Tibial nerve (tissue), 4 donors: ENCODE results near the gene SLC25A42.

Source experiments
- CTCF ChIP-seq, 5 experiments: fragments of 200-600 bp in 3 of 5; fragments of 450-650 bp in 2 of 5; sonication (generic) in 3 of 5; IDR thresholded peaks; one replicate each; pipeline ENCODE4 v1.5.1; 2016 to 2019; ENCODE audit warnings: antibody characterized with exemption in 5 of 5, mild to moderate bottlenecking in 3 of 5, moderate library complexity in 2 of 5
- EP300 ChIP-seq, 2 donors: sonication (generic); formaldehyde crosslinking; IDR thresholded peaks; one replicate each; pipeline ENCODE4 v1.6.1; 2017; ENCODE audit warnings: antibody characterized with exemption in 2 of 2, mild to moderate bottlenecking in 1 of 2
- POLR2A ChIP-seq, 2 donors: fragments of 450-650 bp; IDR thresholded peaks; one replicate each; pipeline ENCODE4 v1.6.1; 2017; ENCODE audit warnings: antibody characterized with exemption in 2 of 2, mild to moderate bottlenecking in 2 of 2, moderate library complexity in 2 of 2

- TF ChIP-seq CTCF (IDR thresholded peaks at IDR 0.05): no peak
- TF ChIP-seq EP300 (IDR thresholded peaks at IDR 0.05): no peak
- no peak for TF ChIP-seq POLR2A (IDR thresholded peaks at IDR 0.05)
Measured at GRCh38 chr19:19140476-19140875, 76.7 kb downstream of the SLC25A42 start.
